ENCODE measurements around the gene BSCL2.

Gene BSCL2

GRCh38 chr11:62728171-62728988 is 21.2 kb upstream of the BSCL2 start, which contains the start of gene TTC9C:
TSS of gene TTC9C (plus strand) at chr11:62728486. CDS start at chr11:62728849, 363 bp downstream.
- Histone ChIP-seq H3K4me3 (ENCODE audit: low read length) (peak within 1 kb of the TSS; percentile 66), H3K36me3 (ENCODE audit: control insufficient read depth, low read depth, low read length) (peaks cover 24% of the 10 kb centered on the region), H3K4me1 (ENCODE audit: control insufficient read depth, low read depth, low read length) (peaks cover 15% of the 10 kb centered on the region), H3K27ac (ENCODE audit: low read length) (peak within 1 kb of the TSS; percentile 90), H3K9ac (ENCODE audit: low read length) (peak within 1 kb of the TSS; percentile 77), H3K27me3 (ENCODE audit: control insufficient read depth, insufficient read depth, low read length) (no peaks in the 10 kb centered on the region), H3K9me3 (ENCODE audit: control insufficient read depth, low read depth, low read length) (no peaks in the 10 kb centered on the region)

- Histone ChIP-seq H3K9ac (ENCODE audit: low read length) (peak overlapping the region; percentile 77), H3K9me3 (ENCODE audit: control insufficient read depth, low read depth, low read length) (no peaks in the 10 kb centered on the region), H3K36me3 (ENCODE audit: control insufficient read depth, low read depth, low read length) (peaks cover 24% of the 10 kb centered on the region), H3K4me3 (ENCODE audit: low read length) (peak overlapping the region; percentile 66), H3K27ac (ENCODE audit: low read length) (peak overlapping the region; percentile 90), H3K27me3 (ENCODE audit: control insufficient read depth, insufficient read depth, low read length) (no peaks in the 10 kb centered on the region), H3K4me1 (ENCODE audit: control insufficient read depth, low read depth, low read length) (peaks cover 15% of the 10 kb centered on the region)
Observed at GRCh38 chr11:62727872-62728170, 20.6 kb upstream of the BSCL2 start.

DNA sequence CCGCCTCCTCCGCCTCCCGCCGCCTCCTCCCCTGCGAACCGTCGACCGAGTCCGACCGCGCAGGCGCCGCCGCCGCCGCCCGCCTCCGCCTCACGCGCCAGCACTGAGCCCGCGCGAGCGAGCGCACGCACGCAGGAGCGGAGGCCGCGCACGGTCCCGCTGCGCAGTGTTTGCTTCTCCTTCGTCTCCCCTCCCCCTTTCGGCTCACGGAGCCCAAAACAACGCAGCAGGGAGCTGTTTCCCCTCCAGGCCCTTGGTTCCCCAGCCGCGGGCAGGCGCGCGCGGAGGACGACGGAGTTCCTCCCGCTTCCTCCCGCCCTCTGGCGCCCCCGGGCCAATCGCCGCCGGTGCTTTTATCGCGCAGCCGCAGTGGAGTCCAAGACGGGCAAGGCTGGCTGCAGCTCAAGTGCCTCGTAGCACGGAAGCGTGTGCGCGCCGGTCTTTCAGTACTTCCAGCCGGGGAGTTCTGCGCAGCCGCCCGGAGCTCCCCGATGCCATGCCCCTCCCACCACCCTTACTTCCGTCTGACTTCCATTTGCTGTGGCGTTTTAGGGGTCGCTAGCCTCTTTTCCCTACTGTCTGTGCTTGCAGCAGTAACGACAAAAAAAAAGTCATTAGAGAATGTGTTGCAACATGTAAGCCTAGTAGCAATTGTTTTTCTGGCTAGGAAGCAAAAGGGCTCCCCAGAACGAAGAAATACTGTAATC is 20.1 kb upstream of the BSCL2 start, which contains the start of gene HNRNPUL2:
HNRNPUL2 (minus strand) TSS at position 293 of the 707 bp plus-strand sequence. CDS start 301 bp downstream, outside the sequence.
- H3K27me3 ChIP-seq (ENCODE audit: control insufficient read depth, insufficient read depth, low read length): no peaks in the 10 kb centered on the region
- peaks cover 15% of the 10 kb centered on the region for H3K4me1 ChIP-seq (ENCODE audit: control insufficient read depth, low read depth, low read length)
- peak within 1 kb of the TSS; percentile 90 for H3K27ac ChIP-seq (ENCODE audit: low read length)
- H3K4me3 ChIP-seq (ENCODE audit: low read length): peak within 1 kb of the TSS; percentile 66
- H3K9me3 ChIP-seq (ENCODE audit: control insufficient read depth, low read depth, low read length): no peaks in the 10 kb centered on the region
- peak within 1 kb of the TSS; percentile 77 for H3K9ac ChIP-seq (ENCODE audit: low read length)
- H3K36me3 ChIP-seq (ENCODE audit: control insufficient read depth, low read depth, low read length): peaks cover 29% of the 10 kb centered on the region

GRCh38 chr11:62726915-62727164 is 19.6 kb upstream of the BSCL2 start:
- H3K9me3 ChIP-seq (ENCODE audit: control insufficient read depth, low read depth, low read length): no peaks in the 10 kb centered on the region
- H3K27ac ChIP-seq (ENCODE audit: low read length): no peak overlapping the region
- peaks cover 15% of the 10 kb centered on the region for H3K4me1 ChIP-seq (ENCODE audit: control insufficient read depth, low read depth, low read length)
- H3K9ac ChIP-seq (ENCODE audit: low read length): peak overlapping the region; percentile 77
- peak overlapping the region; percentile 66 for H3K4me3 ChIP-seq (ENCODE audit: low read length)
- H3K36me3 ChIP-seq (ENCODE audit: control insufficient read depth, low read depth, low read length): peaks cover 34% of the 10 kb centered on the region
- no peaks in the 10 kb centered on the region for H3K27me3 ChIP-seq (ENCODE audit: control insufficient read depth, insufficient read depth, low read length)

DNA sequence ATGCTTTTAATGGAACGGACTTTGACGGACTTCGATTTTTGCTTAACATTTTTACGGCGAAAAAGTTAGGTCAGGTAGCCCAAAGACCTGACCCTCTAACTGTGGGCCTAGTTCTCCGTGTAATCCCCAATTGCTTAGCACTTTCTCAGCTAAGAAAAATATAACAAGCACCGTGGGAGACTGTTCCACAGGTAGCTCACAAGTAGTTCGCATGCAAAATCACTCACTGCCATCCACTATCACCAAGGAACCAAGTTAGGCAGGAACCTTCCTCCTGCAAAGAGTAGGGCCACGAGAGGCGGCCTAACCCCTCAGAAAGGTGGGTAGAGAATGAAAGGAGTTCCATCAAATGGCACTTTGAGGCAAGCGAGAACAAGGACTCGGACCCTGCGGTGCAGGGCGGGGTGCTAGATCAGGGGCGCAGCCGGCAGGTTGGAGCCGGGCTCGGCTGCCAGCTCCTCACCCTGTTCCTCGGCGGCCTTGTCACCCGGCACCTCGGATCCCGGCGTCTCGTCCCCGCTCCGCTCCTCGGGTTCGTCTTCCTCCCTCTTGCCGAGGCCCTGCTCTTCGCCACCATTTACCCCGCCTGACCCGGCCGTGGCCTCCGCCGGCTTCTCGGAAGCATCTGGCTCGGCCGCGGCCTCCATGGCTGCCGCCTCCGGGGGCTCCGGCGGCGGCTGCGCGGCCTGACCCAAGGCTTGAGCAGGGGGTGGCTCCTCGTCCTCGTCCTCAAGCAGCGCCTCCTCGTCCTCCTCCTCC is 19.1 kb upstream of the BSCL2 start:
- Histone ChIP-seq H3K9ac (ENCODE audit: low read length) (peak overlapping the region; percentile 77), H3K27me3 (ENCODE audit: control insufficient read depth, insufficient read depth, low read length) (no peaks in the 10 kb centered on the region), H3K9me3 (ENCODE audit: control insufficient read depth, low read depth, low read length) (no peaks in the 10 kb centered on the region), H3K4me1 (ENCODE audit: control insufficient read depth, low read depth, low read length) (peaks cover 15% of the 10 kb centered on the region), H3K4me3 (ENCODE audit: low read length) (peak overlapping the region; percentile 66), H3K27ac (ENCODE audit: low read length) (peak overlapping the region; percentile 53), H3K36me3 (ENCODE audit: control insufficient read depth, low read depth, low read length) (peaks cover 39% of the 10 kb centered on the region)

DNA sequence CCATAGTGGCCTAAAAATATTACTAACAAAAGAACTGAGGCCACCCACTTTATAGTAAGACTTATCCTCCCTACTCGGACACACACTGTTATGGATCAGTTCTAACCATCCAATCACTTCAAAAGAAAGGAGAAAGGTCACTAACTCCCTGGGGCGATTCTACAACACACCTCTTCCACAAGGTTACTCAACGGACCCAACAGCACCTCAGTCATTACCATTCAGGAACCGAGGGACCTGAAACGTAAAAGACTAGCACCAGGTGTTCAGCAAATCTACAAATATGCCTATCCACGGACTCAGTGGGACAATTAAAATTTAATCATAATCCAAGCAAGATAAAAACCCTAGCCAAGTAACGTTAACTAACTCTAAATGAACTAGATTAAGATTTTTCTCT is 18.4 kb upstream of the BSCL2 start:
- H3K9me3 ChIP-seq (ENCODE audit: control insufficient read depth, low read depth, low read length): no peaks in the 10 kb centered on the region
- no peaks in the 10 kb centered on the region for H3K27me3 ChIP-seq (ENCODE audit: control insufficient read depth, insufficient read depth, low read length)
- H3K4me3 ChIP-seq (ENCODE audit: low read length): peak overlapping the region; percentile 66
- H3K9ac ChIP-seq (ENCODE audit: low read length): peak overlapping the region; percentile 77
- peaks cover 15% of the 10 kb centered on the region for H3K4me1 ChIP-seq (ENCODE audit: control insufficient read depth, low read depth, low read length)
- peaks cover 42% of the 10 kb centered on the region for H3K36me3 ChIP-seq (ENCODE audit: control insufficient read depth, low read depth, low read length)
- no peak overlapping the region for H3K27ac ChIP-seq (ENCODE audit: low read length)

DNA sequence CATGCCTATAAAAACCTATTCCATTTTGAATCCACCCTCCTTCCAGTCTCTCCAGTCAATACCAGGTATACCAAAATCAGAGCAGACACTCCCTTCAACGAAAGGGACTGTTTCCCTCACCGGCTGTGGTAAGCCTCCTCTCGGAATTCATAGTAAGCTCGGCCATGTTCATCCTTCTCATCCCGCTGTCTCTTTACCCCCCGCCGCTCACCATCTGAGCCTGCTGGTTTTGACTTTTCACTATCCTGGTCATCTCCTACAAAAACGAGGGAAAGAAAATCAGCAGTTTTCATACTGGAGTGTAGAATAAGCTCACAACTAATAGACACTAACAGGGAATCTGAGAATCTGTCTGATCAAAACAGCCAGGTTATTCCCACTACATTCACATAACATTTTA is 16.9 kb upstream of the BSCL2 start:
- no peak overlapping the region for H3K9ac ChIP-seq (ENCODE audit: low read length)
- H3K4me3 ChIP-seq (ENCODE audit: low read length): peak overlapping the region; percentile 66
- H3K4me1 ChIP-seq (ENCODE audit: control insufficient read depth, low read depth, low read length): peaks cover 12% of the 10 kb centered on the region
- H3K9me3 ChIP-seq (ENCODE audit: control insufficient read depth, low read depth, low read length): no peaks in the 10 kb centered on the region
- H3K27ac ChIP-seq (ENCODE audit: low read length): no peak overlapping the region
- H3K27me3 ChIP-seq (ENCODE audit: control insufficient read depth, insufficient read depth, low read length): no peaks in the 10 kb centered on the region
- peaks cover 56% of the 10 kb centered on the region for H3K36me3 ChIP-seq (ENCODE audit: control insufficient read depth, low read depth, low read length)

DNA sequence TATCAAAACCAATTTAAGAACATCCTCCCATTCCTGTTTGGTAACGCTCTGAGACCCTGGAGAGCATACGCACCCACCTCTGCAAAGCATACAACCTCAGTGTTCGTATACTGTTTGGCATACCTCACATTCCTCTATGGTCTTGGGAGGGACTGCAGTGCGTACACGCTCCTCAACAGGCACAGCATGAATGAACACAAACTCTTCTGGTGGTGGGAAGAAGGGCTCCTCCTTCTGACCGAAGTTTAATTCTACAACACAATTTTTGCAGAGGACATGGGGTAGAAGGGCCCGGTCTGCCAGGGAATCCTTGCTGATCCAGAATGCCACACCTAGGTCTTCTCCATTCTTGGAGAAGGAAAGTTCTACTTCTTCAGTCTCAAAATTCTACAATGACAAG is 14.8 kb upstream of the BSCL2 start:
- Histone ChIP-seq H3K27ac (ENCODE audit: low read length) (no peak overlapping the region), H3K9me3 (ENCODE audit: control insufficient read depth, low read depth, low read length) (no peaks in the 10 kb centered on the region), H3K4me3 (ENCODE audit: low read length) (no peak overlapping the region), H3K9ac (ENCODE audit: low read length) (no peak overlapping the region), H3K27me3 (ENCODE audit: control insufficient read depth, insufficient read depth, low read length) (no peaks in the 10 kb centered on the region), H3K36me3 (ENCODE audit: control insufficient read depth, low read depth, low read length) (peaks cover 76% of the 10 kb centered on the region), H3K4me1 (ENCODE audit: control insufficient read depth, low read depth, low read length) (peaks cover 12% of the 10 kb centered on the region)

DNA sequence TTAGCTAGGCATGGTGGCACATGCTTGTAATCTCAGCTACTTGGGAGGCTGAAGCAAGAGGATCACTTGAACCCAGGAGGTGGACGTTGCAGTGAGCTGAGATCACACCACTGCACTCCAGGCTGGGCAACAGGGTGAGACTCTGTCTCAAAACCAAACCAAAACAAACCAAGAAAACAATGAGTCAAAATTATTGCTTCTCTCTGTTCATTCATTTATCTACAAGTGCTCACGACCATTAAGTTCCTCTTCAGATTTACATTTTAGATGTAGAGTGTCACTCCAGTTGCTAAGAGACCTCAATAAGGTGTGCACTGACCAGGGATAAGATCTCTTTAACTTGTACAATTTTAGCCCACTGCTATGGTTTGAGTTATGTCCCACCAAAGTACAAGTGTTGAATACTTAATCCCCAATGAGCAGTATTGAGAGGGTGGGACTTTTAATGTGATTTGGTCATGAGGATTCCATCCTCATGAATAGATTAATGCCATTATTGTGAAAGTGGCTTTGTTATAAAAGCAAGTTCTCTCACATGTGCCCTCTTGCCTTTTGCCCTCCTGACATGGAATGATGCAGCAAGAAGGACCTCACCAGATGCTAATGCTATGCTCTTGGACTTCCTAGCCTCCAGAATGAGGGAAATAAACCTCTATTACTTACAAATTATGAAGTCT is 12.2 kb upstream of the BSCL2 start:
- Histone ChIP-seq H3K27me3 (ENCODE audit: control insufficient read depth, insufficient read depth, low read length) (no peaks in the 10 kb centered on the region), H3K4me3 (ENCODE audit: low read length) (no peak overlapping the region), H3K9ac (ENCODE audit: low read length) (no peak overlapping the region), H3K4me1 (ENCODE audit: control insufficient read depth, low read depth, low read length) (peaks cover 6% of the 10 kb centered on the region), H3K27ac (ENCODE audit: low read length) (no peak overlapping the region), H3K36me3 (ENCODE audit: control insufficient read depth, low read depth, low read length) (peaks cover 96% of the 10 kb centered on the region), H3K9me3 (ENCODE audit: control insufficient read depth, low read depth, low read length) (no peaks in the 10 kb centered on the region)

DNA sequence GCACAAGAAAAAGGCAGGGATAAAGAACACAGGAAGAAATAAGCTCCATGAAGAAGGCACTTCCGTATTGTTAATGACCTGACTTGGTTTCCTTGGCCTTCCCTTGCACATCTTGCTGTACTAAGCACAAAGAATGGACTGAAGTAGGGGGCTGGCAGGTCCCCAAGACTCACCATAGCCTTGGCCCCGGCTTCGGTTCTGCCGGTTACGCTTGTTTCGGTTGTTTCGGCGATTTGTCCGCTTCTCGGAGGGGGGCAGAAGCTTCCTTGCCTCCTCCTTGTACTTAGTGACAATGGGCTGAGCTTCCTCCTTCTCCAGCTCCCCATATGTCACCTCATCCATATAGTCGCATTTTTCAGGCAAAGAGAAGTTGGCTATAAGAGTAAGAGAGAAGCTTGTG is 9.6 kb upstream of the BSCL2 start:
- Histone ChIP-seq H3K9ac (ENCODE audit: low read length) (no peak overlapping the region), H3K36me3 (ENCODE audit: control insufficient read depth, low read depth, low read length) (peaks cover 91% of the 10 kb centered on the region), H3K27ac (ENCODE audit: low read length) (no peak overlapping the region), H3K27me3 (ENCODE audit: control insufficient read depth, insufficient read depth, low read length) (no peaks in the 10 kb centered on the region), H3K9me3 (ENCODE audit: control insufficient read depth, low read depth, low read length) (no peaks in the 10 kb centered on the region), H3K4me1 (ENCODE audit: control insufficient read depth, low read depth, low read length) (peaks cover 8% of the 10 kb centered on the region), H3K4me3 (ENCODE audit: low read length) (no peak overlapping the region)

DNA sequence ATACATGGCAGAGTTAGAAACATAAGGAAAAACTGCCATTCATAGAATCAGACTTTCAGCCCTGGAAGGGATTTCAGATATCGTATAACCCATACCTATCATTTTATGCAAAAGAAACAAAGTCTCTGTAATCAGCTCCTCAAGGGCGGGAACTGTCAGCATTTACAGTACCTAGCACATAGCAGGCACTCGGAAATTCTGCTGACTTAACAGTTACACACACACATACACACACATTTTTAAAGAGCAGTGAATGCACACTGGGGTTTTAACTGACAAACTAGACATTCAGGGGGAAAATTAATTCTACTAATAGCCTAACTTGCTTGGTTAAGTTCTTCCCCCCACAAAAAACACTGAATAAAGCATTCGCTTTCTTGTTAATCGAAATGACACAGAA is 9.0 kb upstream of the BSCL2 start:
- Histone ChIP-seq H3K9ac (ENCODE audit: low read length) (no peak overlapping the region), H3K27ac (ENCODE audit: low read length) (no peak overlapping the region)

More for the DNA sequence above, 9.0 kb upstream of the BSCL2 start:
- H3K27me3 ChIP-seq (ENCODE audit: control insufficient read depth, insufficient read depth, low read length): no peaks in the 10 kb centered on the region
- no peaks in the 10 kb centered on the region for H3K9me3 ChIP-seq (ENCODE audit: control insufficient read depth, low read depth, low read length)
- peaks cover 8% of the 10 kb centered on the region for H3K4me1 ChIP-seq (ENCODE audit: control insufficient read depth, low read depth, low read length)
- H3K4me3 ChIP-seq (ENCODE audit: low read length): no peak overlapping the region
- H3K36me3 ChIP-seq (ENCODE audit: control insufficient read depth, low read depth, low read length): peaks cover 89% of the 10 kb centered on the region

Data from iPS-18a (cell line).